Effector memory CD8-positive, alpha-beta T cell (primary cell): ENCODE results near the gene NUBP2.

Experiments
- ATAC-seq: fragments of 150-1000 bp; cut with Tn5 transposase; replicated peaks from 2 replicates; pipeline ENCODE4 v1.10.0; 2021; ENCODE audit warnings: mild to moderate bottlenecking, moderate library complexity
- DNase-seq, 3 experiments: peaks; one replicate each; pipeline ENCODE4 v3.0.0; 2021
- H3K27ac Mint-ChIP-seq, 2 donors: one replicate each; pipeline ENCODE4 v1.8.0; 2022; ENCODE audit warnings: mild to moderate bottlenecking in 2 of 2, mixed read lengths in 2 of 2, moderate library complexity in 2 of 2
- H3K27me3 Mint-ChIP-seq, 2 donors: one replicate each; pipeline ENCODE4 v1.8.0; 2022; ENCODE audit warnings: mixed read lengths in 2 of 2
- H3K36me3 Mint-ChIP-seq: one replicate; pipeline ENCODE4 v1.8.0; 2022; ENCODE audit warnings: mild to moderate bottlenecking, moderate library complexity, mixed read lengths; ENCODE audit not compliant: insufficient read depth
- H3K4me1 Mint-ChIP-seq, 2 donors: one replicate each; pipeline ENCODE4 v1.8.0; 2022; ENCODE audit warnings: low read depth in 2 of 2, mixed read lengths in 2 of 2
- H3K4me3 Mint-ChIP-seq, 2 donors: one replicate each; pipeline ENCODE4 v1.8.0; 2022; ENCODE audit warnings: mild to moderate bottlenecking in 2 of 2, mixed read lengths in 2 of 2, moderate library complexity in 2 of 2
- H3K9me3 Mint-ChIP-seq, 2 donors: one replicate each; pipeline ENCODE4 v1.8.0; 2022; ENCODE audit warnings: mixed read lengths in 2 of 2
- total RNA-seq, 9 experiments: gene quantifications; one replicate each; lab custom pipeline; 2026; lab: John Stamatoyannopoulos, UW

Gene NUBP2, protein sequence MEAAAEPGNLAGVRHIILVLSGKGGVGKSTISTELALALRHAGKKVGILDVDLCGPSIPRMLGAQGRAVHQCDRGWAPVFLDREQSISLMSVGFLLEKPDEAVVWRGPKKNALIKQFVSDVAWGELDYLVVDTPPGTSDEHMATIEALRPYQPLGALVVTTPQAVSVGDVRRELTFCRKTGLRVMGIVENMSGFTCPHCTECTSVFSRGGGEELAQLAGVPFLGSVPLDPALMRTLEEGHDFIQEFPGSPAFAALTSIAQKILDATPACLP
- 22.9 to 59.4 (median 50.5) reads per million in 9 experiments for total RNA-seq

DNA sequence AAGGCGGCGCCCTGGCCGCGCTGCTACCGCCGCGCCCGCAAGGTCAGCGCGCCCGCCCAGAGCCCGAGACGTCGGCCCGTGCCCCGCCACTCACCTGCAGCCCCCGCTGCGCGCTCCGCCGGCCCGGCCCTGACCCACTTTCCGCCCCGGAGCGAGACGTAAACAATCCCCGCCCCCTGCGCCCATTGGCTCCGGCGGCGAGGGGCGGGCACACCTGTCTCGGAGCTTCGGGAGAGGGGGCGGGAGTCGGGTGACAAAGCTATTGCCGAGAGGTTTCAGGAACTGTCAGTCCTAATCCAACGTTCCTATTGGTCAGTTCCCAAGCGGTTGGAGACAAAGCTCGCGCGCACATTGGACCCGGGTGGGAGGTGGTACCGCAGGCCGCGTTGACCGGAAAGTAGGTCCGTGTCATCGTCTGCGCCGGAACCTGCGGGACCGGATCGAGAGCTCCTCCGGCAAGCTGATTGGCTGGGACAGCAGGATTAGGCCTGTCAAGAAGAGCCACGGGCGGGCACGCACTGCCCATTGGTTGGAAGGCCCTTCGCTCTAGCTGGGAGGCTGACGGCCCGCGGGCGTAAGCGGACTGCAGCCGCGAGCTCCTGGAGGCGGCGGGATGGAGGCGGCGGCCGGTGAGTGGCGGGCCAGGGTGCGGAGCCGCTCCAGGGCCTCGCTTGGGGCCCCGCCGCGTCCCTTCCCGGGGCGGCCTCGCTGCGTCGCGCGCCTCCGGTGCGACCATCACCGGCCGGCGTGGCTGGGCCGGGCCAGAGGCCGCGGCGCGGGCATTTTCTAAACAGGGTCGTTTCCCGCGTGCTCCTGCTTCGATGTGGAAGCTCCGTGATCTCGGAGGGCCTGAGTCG lies at the start of gene NUBP2, which contains the start of gene SPSB3:
Gene NUBP2 (plus strand): TSS at position 553 of the 857 bp plus-strand sequence. CDS start 61 bp downstream, at position 614.
Gene SPSB3 (minus strand): TSS at position 164 of the 857 bp plus-strand sequence. CDS start 1,088 bp downstream, outside the sequence.
- peak within 1 kb of the TSS; percentile 88 to 94 for H3K27ac Mint-ChIP-seq
- H3K36me3 Mint-ChIP-seq: peaks cover 42% of the 10 kb centered on the region
- H3K27me3 Mint-ChIP-seq: no peaks in the 10 kb centered on the region
- H3K4me3 Mint-ChIP-seq: peak within 1 kb of the TSS; percentile 88 to 89
- no peaks in the 10 kb centered on the region for H3K9me3 Mint-ChIP-seq
- peaks cover 19 to 21% of the 10 kb centered on the region in 2 donors for H3K4me1 Mint-ChIP-seq
- DNase-seq (peak; percentile 92 to 95 (median 95)), ATAC-seq (peak; percentile 84)

DNA sequence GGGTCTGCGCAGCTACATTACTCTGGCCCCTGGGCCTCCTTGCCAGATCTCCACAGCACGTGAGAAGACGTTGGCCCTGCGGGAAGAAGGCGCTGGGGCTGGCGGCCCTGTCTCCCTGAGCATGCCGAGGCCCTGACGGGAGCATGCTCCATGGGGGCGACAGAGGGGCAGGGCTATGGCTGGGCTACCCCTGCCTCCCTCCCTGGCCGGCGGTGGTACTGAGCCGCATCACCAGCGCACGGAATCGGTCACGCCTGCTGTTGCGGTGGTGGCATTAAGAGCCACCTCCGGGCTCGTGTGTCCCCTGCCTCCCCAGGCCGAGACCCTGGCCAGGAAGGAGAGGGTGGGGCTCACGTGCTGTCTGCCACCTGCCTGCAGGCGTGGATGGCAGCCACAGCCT lies 48.6 kb upstream of the NUBP2 start:
- Mint-ChIP-seq H3K4me1 (no peaks in the 10 kb centered on the region), H3K27ac (no peak overlapping the region), H3K4me3 (no peak overlapping the region), H3K27me3 (no peaks in the 10 kb centered on the region), H3K36me3 (peaks cover 40% of the 10 kb centered on the region), H3K9me3 (no peaks in the 10 kb centered on the region)
- DNase-seq: no peak
- ATAC-seq: no peak

DNA sequence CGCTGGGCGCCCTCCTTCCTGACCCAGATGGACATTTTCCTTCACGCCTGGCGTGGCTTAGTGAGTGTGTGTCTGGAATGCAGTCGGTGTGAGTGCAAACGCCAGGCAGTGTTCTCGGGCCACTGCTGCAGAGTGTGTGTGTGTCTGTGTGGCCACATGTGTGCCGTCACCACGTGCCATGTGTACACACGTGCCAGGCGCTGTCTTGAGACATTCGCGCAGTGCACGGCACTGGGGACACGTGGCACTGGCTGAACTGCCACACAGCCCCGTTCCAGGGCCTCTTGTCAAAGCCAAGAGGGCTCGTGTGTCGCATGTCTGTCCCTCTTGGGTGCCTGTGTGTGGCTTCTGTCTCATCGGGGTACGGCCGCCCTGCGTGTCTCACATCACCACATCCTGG lies 47.9 kb upstream of the NUBP2 start:
- Mint-ChIP-seq H3K4me3 (no peak overlapping the region), H3K36me3 (peaks cover 33% of the 10 kb centered on the region), H3K9me3 (no peaks in the 10 kb centered on the region), H3K27me3 (no peaks in the 10 kb centered on the region), H3K27ac (no peak overlapping the region), H3K4me1 (no peaks in the 10 kb centered on the region)
- no peak for DNase-seq
- no peak for ATAC-seq

DNA sequence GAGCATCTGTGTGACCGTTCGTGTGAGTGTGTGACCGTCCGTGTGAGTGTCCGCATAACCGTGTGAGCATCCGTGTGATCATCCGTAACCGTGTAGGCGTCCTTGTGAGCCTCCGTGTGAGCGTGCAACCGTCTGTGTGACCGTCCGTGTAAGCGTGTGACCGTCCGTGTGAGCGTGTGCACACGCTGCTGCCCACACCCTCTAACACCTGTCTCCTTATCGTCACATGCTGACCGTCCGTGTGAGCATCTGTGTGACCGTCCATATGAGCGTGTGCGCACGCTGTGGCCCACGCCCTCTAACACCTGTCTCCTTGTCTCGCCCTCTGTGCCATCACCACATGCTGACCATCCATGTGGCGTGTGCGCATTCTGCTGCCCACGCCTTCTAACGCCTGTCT lies 42.5 kb upstream of the NUBP2 start:
- no peak for DNase-seq
- Mint-ChIP-seq H3K27ac (no peak overlapping the region), H3K9me3 (no peaks in the 10 kb centered on the region), H3K4me3 (no peak overlapping the region), H3K4me1 (peaks cover 1 to 7% of the 10 kb centered on the region in 2 donors), H3K27me3 (no peaks in the 10 kb centered on the region), H3K36me3 (peaks cover 22% of the 10 kb centered on the region)
- ATAC-seq: no peak

DNA sequence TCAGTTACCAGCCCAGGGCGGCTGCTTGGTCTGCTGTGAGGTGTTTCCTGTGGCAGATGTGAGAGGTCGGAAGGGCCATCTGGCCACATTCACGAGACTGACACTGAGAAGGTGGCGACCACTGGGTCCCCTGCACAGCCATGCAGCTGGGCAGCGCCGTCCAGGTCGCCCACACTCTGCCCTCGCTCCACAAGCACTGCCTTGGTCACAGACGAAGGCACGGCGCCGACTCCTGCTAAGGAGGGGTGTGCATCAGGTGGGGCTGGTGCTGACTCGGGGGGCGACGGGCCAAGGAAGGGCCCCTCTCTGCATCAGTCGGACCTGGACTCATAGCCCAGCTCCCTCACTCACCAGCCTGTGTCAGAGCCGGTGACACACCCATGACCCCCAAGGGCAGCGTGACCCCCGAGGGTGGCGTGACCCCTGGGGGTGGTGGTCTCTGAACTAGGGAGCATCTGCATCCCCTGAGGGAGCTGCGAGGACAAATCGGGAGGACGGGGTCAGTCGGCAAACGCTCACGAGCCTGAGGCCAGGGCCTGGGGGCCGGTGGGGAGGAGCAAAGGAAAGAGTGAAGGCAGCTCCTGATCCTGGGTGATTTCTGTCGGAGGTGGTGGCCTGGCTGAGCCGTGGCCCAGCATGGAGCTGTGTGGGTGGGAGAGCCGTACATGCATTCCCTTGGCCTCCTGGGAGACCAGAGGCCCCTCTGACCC lies 41.8 kb upstream of the NUBP2 start:
- Mint-ChIP-seq H3K27ac (no peak overlapping the region), H3K4me3 (peak overlapping the region in 1 of 2 donors; percentile 23)

DNA sequence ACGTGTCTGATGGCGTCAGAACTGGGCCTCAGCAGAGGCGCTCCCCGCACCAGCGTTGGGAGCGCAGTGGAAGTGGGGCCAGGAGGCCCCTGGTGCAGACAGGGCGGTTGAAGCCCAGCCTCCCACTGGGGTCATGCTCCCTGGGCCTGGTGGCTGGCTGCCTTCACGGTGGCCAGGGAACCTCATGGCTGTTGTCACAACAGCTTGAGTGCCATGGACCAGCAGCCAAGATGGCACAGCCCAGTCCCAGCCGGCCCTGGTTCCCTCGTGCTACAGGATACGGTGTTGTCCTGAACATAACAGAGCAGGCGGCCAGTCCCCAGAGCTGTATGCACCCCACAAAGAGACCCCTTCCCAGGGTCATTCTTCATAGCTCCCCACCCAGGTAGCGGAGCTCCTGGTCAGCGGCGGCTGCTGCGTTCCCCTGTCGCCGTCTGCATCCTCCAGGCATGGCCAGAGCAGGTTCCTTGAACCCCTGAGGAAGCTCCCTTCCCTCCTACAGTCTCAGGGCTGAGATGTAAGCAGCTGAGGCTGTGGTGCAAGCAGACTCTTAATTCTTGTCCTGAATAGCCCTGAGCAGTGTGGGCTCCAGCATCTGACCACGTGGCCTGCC lies 41.1 kb upstream of the NUBP2 start:
- Mint-ChIP-seq H3K9me3 (no peaks in the 10 kb centered on the region), H3K27me3 (no peaks in the 10 kb centered on the region), H3K4me1 (peaks cover 1 to 7% of the 10 kb centered on the region in 2 donors)

More for the DNA sequence above, 41.8 kb upstream of the NUBP2 start:
- Mint-ChIP-seq H3K9me3 (no peaks in the 10 kb centered on the region), H3K36me3 (peaks cover 26% of the 10 kb centered on the region), H3K27me3 (no peaks in the 10 kb centered on the region), H3K4me1 (peaks cover 1 to 7% of the 10 kb centered on the region in 2 donors)
- ATAC-seq (no peak), DNase-seq (no peak)

DNA sequence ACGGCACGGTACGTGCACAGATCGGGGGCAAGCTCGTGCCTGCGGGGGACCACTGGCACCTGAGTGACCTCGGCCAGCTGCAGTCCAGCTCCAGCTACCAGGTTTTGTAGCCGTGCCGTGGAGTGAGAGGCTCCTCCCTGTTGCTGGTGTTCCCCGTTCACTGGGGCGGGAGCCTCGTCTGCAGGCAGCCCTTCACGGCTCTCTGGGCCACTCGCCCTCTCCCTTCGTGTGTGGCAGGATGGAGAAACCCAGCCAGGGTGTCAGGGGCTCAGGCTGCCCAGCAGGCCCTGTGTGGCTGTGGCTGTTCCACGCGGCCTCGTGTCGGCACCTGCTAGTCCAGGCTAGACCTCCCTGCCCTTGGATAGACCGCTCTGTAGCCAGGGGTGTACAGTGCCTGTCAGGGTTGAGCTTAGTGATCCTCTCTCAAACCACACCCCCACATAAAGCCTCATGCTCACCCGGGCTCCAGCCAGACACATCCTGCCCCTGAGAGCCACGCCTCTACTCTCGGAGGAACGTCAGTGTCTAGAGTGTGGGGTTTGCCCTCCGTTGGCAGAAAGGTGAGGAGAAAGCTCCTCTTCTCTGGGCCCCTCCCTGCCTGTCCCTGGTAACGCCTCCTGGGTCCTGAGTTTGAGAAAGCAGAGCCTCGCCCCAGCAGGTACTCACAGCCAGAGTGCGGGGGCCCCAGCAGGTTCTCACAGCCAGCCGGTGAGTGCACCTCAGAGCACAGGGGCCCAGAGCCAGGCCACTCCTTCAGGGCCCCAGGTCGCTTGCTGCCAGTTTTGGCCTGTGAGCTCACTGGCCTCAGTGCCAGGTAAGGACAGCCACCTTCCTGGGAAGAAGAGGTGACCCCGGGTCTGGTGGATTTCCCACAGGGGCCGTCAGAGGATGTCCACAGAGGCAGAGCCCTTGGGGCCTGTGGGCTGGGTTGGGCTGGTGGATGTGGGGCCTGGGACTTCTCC lies 39.1 kb upstream of the NUBP2 start:
- H3K4me1 Mint-ChIP-seq: peaks cover 1 to 7% of the 10 kb centered on the region in 2 donors
- peaks cover 36% of the 10 kb centered on the region for H3K36me3 Mint-ChIP-seq
- H3K27ac Mint-ChIP-seq: no peak overlapping the region
- DNase-seq (no peak), ATAC-seq (no peak)
- H3K4me3 Mint-ChIP-seq: no peak overlapping the region
- no peaks in the 10 kb centered on the region for H3K27me3 Mint-ChIP-seq
- no peaks in the 10 kb centered on the region for H3K9me3 Mint-ChIP-seq

More for the DNA sequence above, 41.1 kb upstream of the NUBP2 start:
- Mint-ChIP-seq H3K4me3 (no peak overlapping the region), H3K27ac (peak overlapping the region in 1 of 2 donors; percentile 79), H3K36me3 (peaks cover 26% of the 10 kb centered on the region)
- ATAC-seq (no peak), DNase-seq (no peak)

DNA sequence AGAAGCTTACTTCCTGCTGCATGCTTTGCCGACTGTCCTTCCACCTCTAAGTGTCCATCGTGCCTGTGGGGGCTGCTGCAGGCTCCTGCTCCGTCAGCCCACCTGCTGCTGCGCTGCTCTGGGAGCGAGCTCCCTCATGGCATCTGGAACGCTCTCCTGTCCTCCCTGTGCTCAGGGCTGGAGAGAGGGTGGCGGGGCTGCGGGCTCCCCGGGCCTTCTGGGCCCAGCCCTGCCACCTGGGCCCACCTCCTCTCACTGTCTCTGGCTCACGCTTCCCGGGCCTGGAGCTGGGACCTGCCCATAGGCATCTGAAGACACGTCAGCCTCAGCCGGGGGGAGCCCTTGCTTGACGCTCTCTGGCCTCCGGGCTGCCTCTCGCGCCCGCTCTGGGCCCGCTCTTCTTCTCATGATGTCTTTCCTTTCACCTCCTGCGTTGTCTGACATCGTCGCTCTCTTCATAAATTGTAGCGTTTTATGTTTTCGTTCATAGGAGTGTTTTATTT lies 38.4 kb upstream of the NUBP2 start:
- H3K4me3 Mint-ChIP-seq: no peak overlapping the region
- DNase-seq (no peak), ATAC-seq (no peak)
- no peaks in the 10 kb centered on the region for H3K9me3 Mint-ChIP-seq
- no peaks in the 10 kb centered on the region for H3K27me3 Mint-ChIP-seq
- peaks cover 36% of the 10 kb centered on the region for H3K36me3 Mint-ChIP-seq
- H3K27ac Mint-ChIP-seq: peak overlapping the region in 1 of 2 donors; percentile 51
- H3K4me1 Mint-ChIP-seq: peaks cover 1 to 7% of the 10 kb centered on the region in 2 donors

DNA sequence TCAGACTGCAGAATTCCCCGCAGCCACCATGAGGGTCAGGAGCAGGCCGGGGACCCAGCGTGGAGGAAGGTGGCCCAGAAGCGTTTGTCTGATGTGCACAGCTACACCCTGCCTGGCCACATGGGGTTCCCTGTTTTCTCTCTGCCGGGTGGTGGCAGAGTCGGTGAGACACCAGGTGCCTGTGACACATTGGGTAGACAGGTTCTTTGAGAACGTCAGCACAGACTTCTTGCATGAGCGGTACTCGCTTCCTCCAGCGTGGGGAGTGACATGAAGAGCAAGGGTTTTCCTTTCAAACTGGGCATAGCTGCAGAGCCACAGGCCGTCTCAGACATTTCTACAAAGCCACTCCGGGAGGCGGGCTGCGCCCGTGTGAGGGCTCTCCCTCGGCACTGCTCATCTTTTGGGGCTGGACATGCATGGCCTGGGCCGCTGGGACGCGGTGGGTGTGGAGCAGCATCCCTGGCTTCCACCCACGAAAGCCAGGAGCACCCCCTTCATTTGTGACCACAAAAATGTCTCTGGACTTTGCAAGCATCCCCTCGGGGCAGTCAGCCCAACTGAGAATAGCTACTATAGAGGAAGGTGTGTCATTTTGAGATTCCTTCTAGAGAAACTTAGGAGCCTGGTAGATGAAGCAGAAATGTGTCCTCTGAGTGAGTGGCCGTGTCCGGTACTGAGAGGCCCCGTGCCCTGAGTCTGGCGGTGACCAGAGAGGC lies 37.4 kb upstream of the NUBP2 start:
- ATAC-seq (no peak), DNase-seq (no peak)
- Mint-ChIP-seq H3K9me3 (no peaks in the 10 kb centered on the region), H3K27ac (peak overlapping the region in 1 of 2 donors; percentile 51), H3K4me3 (no peak overlapping the region), H3K36me3 (peaks cover 40% of the 10 kb centered on the region), H3K4me1 (peaks cover 1 to 7% of the 10 kb centered on the region in 2 donors), H3K27me3 (no peaks in the 10 kb centered on the region)

DNA sequence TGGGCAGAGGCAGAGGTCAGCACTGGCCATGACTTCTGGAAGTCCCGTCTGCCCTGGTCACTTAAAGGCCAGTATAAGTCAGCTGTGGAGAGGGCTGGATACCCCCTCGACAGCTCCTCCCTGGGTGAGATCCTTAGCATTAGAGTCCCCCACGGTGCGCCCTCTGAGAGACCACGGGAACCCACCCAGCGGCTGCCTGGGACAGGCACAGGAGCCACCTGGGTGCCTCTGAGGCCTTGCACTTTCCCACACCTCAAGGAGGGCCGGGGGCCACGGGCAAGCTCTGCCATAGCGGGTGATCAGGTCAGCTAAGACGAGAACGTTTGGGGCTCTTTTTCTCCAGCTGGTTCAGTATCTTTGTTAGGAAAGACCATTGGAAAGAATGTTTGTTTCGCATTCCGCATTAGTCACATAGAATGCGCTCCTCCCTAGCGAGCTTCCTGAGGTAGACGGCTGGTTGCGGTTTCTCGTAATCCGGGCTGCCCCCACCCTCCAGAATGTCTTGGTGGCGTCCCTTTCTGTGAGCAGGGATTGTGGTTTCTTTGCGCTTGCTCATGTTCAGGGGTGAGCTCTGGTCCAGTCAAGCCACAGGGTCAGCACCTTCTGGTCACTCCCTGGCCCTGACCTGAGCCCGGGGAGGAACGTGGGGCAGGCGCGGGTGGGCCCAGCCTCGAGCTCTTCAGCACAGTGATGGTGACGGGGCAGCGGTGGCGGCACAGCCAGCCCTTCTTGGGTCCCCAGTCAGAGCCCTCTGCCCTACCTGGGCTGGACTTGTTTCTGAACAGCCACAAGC lies 36.7 kb upstream of the NUBP2 start:
- Mint-ChIP-seq H3K27ac (no peak overlapping the region), H3K27me3 (no peaks in the 10 kb centered on the region), H3K4me3 (no peak overlapping the region), H3K9me3 (no peaks in the 10 kb centered on the region), H3K4me1 (peaks cover 1 to 7% of the 10 kb centered on the region in 2 donors), H3K36me3 (peaks cover 42% of the 10 kb centered on the region)
- ATAC-seq: no peak
- DNase-seq: no peak

DNA sequence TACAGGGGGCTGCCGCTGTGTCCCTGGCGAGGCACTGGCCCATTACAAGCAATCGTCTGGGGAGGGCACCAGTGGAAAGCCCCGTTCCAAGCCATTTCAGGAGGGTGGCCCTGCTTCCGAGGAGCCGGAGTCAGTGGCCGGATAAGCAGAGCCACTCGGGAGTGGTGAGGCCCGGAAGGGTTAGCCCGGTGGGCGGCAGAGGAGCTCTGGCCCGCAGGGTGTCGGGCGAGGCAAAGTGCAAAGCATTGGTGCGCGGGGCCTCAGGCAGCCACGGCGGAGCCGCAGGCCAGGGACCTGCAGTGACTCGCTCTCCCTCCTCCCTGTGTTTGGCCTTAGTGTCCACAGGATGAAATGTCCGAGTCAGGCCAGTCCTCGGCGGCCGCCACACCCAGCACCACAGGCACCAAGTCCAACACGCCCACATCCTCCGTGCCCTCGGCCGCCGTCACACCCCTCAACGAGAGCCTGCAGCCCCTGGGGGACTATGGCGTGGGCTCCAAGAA lies 36.0 kb upstream of the NUBP2 start:
- H3K4me3 Mint-ChIP-seq: no peak overlapping the region

More for the DNA sequence above, 36.0 kb upstream of the NUBP2 start:
- DNase-seq: no peak
- Mint-ChIP-seq H3K9me3 (no peaks in the 10 kb centered on the region), H3K36me3 (peaks cover 41% of the 10 kb centered on the region), H3K27ac (no peak overlapping the region), H3K27me3 (no peaks in the 10 kb centered on the region), H3K4me1 (peaks cover 1 to 7% of the 10 kb centered on the region in 2 donors)
- no peak for ATAC-seq
